T follicular helper cell (primary cell): ENCODE measurements around the gene ARHGDIB.

Experiments used
- DNase-seq: peaks from one replicate; pipeline ENCODE4 v3.0.0-alpha.2; 2020; ENCODE audit warnings: low read depth

The ARHGDIB gene

GRCh38 chr12:14893506-14894250 lies 67.7 kb downstream of the ARHGDIB start:
- no peak for DNase-seq

DNA sequence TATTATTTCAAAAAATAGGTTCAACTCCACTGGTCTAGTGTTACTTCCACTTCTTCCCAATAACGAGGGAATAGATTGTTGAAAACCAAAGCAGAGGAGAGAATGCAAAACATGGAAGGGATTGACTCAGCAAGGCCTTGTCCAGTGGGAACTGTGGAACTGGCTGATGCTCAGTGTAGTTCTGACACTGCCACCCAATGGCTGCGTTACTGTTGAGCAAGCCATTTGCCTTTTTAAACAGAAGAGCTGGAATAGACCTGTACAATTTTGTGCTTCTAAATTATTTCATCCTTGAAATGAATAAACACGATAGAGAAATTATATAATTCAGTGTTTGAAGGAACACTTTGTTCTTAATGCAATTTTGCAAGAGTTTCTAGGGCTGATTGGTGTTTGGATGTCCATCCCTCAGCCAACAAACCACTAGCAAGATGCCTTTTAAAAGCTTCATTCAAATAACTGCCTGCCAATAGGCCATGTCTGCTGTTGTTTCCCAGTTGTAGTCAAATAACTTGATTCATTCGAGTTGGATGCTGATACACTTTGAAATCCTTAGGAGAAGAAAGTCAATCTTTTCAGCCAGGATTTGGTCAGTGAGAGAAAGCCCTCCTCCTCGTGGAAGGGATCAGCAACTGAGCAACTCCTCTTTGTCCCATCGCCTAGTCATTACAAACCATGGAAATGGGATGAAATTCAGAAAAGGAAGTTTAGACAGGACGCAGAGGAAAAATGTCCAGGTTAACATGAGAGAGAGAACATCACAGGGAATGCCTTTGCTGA lies 68.5 kb downstream of the ARHGDIB start:
- DNase-seq, result no peak
